Liver (tissue), 9 donors: ENCODE results near the gene HASPIN. TPM values are rescaled to one million over a fixed set of nuclear protein-coding genes. Genes with fewer than 3 reads are reported as not detected.

Source experiments
- DNase-seq: peaks from one replicate; pipeline ENCODE4 v3.0.0-alpha.2; 2017; ENCODE audit warnings: low spot score
- H3K27ac ChIP-seq, 2 donors: one replicate each; pipeline ENCODE4 v1.7.0; 2013; ENCODE audit warnings: inconsistent platforms in 2 of 2, low read length in 2 of 2, control low read depth in 1 of 2, low read depth in 1 of 2, mild to moderate bottlenecking in 1 of 2
- H3K27me3 ChIP-seq, 4 donors: one replicate each; pipeline versions ENCODE4 v1.6.1 to v1.7.0; 2013; ENCODE audit warnings: low read length in 3 of 4, inconsistent platforms in 1 of 4, mild to moderate bottlenecking in 1 of 4, moderate library complexity in 1 of 4; ENCODE audit not compliant: control insufficient read depth in 4 of 4, insufficient read depth in 4 of 4
- H3K36me3 ChIP-seq, 4 donors: one replicate each; pipeline versions ENCODE4 v1.6.1 to v1.7.0; 2013; ENCODE audit warnings: low read length in 3 of 4, mild to moderate bottlenecking in 3 of 4, low read depth in 1 of 4, moderate library complexity in 1 of 4; ENCODE audit not compliant: control insufficient read depth in 4 of 4, insufficient read depth in 3 of 4
- H3K4me1 ChIP-seq, 4 donors: one replicate each; pipeline versions ENCODE4 v1.6.1 to v1.7.0; 2013; ENCODE audit warnings: low read length in 3 of 4, mild to moderate bottlenecking in 3 of 4, moderate library complexity in 1 of 4; ENCODE audit not compliant: control insufficient read depth in 4 of 4, insufficient read depth in 4 of 4
- H3K4me3 ChIP-seq, 3 donors: one replicate each; pipeline versions ENCODE4 v1.6.1 to v1.7.0; 2013; ENCODE audit warnings: low read length in 3 of 3, control low read depth in 1 of 3, low read depth in 1 of 3, mild to moderate bottlenecking in 1 of 3
- H3K9ac ChIP-seq, 2 donors: one replicate each; pipeline ENCODE4 v1.7.0; 2013; ENCODE audit warnings: low read length in 2 of 2, mild to moderate bottlenecking in 2 of 2, moderate library complexity in 2 of 2, control low read depth in 1 of 2, low read depth in 1 of 2
- H3K9me3 ChIP-seq, 4 donors: one replicate each; pipeline versions ENCODE4 v1.6.1 to v1.7.0; 2013; ENCODE audit warnings: low read length in 3 of 4; ENCODE audit not compliant: control insufficient read depth in 4 of 4
- CTCF ChIP-seq: fragments of 150-350 bp; IDR thresholded peaks from 2 replicates; pipeline ENCODE4 v1.5.1; 2017; ENCODE audit warnings: improper control_type of control experiment, low read depth, low read length; ENCODE audit not compliant: missing input control
- FOXA1 ChIP-seq: IDR thresholded peaks from 2 replicates; pipeline ENCODE4 v1.6.1; 2016; ENCODE audit warnings: antibody characterized with exemption
- GABPA ChIP-seq, 2 donors: IDR thresholded peaks in 1 of 2; conservative IDR thresholded peaks in 1 of 2; 2 replicates each; pipeline ENCODE4 v1.6.1; 2016; ENCODE audit warnings: antibody characterized with exemption in 2 of 2, mild to moderate bottlenecking in 1 of 2, moderate library complexity in 1 of 2
- HNF4A ChIP-seq, 2 donors: conservative IDR thresholded peaks; 2 replicates each; pipeline ENCODE4 v1.6.1; 2016; ENCODE audit warnings: antibody characterized with exemption in 2 of 2, mild to moderate bottlenecking in 2 of 2
- HNF4G ChIP-seq: IDR thresholded peaks from 2 replicates; pipeline ENCODE4 v1.6.1; 2016; ENCODE audit warnings: antibody characterized with exemption
- JUND ChIP-seq, 2 donors: IDR thresholded peaks; 2 replicates each; pipeline ENCODE4 v1.6.1; 2016; ENCODE audit warnings: antibody characterized with exemption in 2 of 2
- MAX ChIP-seq: IDR thresholded peaks from 2 replicates; pipeline ENCODE4 v1.6.1; 2016; ENCODE audit warnings: antibody characterized with exemption
- REST ChIP-seq: IDR thresholded peaks from 2 replicates; pipeline ENCODE4 v1.6.1; 2016; ENCODE audit warnings: antibody characterized with exemption, mild to moderate bottlenecking
- SP1 ChIP-seq: IDR thresholded peaks from 2 replicates; pipeline ENCODE4 v1.6.1; 2018; ENCODE audit warnings: antibody characterized with exemption, mild to moderate bottlenecking
- TAF1 ChIP-seq: conservative IDR thresholded peaks from 2 replicates; pipeline ENCODE4 v1.6.1; 2016; ENCODE audit warnings: antibody characterized with exemption, mild to moderate bottlenecking
- YY1 ChIP-seq: IDR thresholded peaks from 2 replicates; pipeline ENCODE4 v1.6.1; 2016; ENCODE audit warnings: antibody characterized with exemption, mild to moderate bottlenecking
- WGBS: extraction: QIAGEN DNeasy Blood & Tissue Kit; methylation state at CpG from one replicate; pipeline ENCODE4 v1.1.7; 2013; 5-methylcytosine and 5-hydroxymethylcytosine counted together
- polyA plus RNA-seq, 2 donors: library from polyadenylated mRNA; stranded (reverse) in 1 of 2; unstranded in 1 of 2; fragments of 200-250 nt in 1 of 2; fragments of >200 nt in 1 of 2; fragmentation: Nextera tagmentation in 1 of 2; extraction: Ambion mirVana in 1 of 2; gene quantifications; one replicate each; pipeline versions ENCODE4 v1.2.1 to v1.2.3, GENCODE V29; 2013 to 2015
- total RNA-seq, 2 donors: library from RNA; depleted of rRNA; stranded (reverse); fragments of >200 nt; gene quantifications; one replicate each; pipeline ENCODE4 v1.2.3, GENCODE V29; 2014
- donor health status: healthy.
- donor health status: healthy.
- donor health status: healthy.
- donor health status: healthy.
- donor health status: healthy.

The HASPIN gene
- total and polyA plus RNA-seq, 4 donors, result 0.08 to 5.8 (median 0.28) TPM; not detected in 1

- WGBS, result 95% methylated on average over 9 of the region's 9 CpGs
- TF ChIP-seq HNF4G (no peak), HNF4A (conservative IDR thresholded peaks at IDR 0.05) (no peak)
- no peak for DNase-seq
Measured at GRCh38 chr17:3768341-3768740, 44.6 kb downstream of the HASPIN start.

GRCh38 chr17:3768769-3769168 is 45.1 kb downstream of the HASPIN start:
- H3K27ac ChIP-seq, result no peak overlapping the region

More at GRCh38 chr17:3768341-3768740, 44.6 kb downstream of the HASPIN start:
- Histone ChIP-seq H3K9ac (no peak overlapping the region), H3K36me3 (no peaks in the 10 kb centered on the region), H3K4me1 (no peaks in the 10 kb centered on the region), H3K9me3 (no peaks in the 10 kb centered on the region), H3K27me3 (no peaks in the 10 kb centered on the region), H3K27ac (no peak overlapping the region), H3K4me3 (no peak overlapping the region)

More at GRCh38 chr17:3768769-3769168, 45.1 kb downstream of the HASPIN start:
- no peak for TF ChIP-seq GABPA (IDR thresholded peaks at IDR 0.05 in 1 of 2, conservative IDR thresholded peaks at IDR 0.05 in 1 of 2)
- TF ChIP-seq JUND (IDR thresholded peaks at IDR 0.05), result no peak
- TF ChIP-seq YY1, result no peak
- TF ChIP-seq HNF4G, result no peak
- no peak for TF ChIP-seq FOXA1
- TF ChIP-seq CTCF, result no peak
- no peak for TF ChIP-seq REST
- TF ChIP-seq MAX, result no peak
- TF ChIP-seq TAF1, result no peak
- no peak for TF ChIP-seq SP1
- H3K9ac ChIP-seq, result no peak overlapping the region
- no peaks in the 10 kb centered on the region for H3K36me3 ChIP-seq
- WGBS, result 80% methylated on average over 8 of the region's 8 CpGs
- H3K27me3 ChIP-seq, result no peaks in the 10 kb centered on the region
- no peaks in the 10 kb centered on the region for H3K9me3 ChIP-seq
- no peak for DNase-seq
- no peaks in the 10 kb centered on the region for H3K4me1 ChIP-seq
- H3K4me3 ChIP-seq, result no peak overlapping the region
